ENCODE data around the gene UBA52.

DNA sequence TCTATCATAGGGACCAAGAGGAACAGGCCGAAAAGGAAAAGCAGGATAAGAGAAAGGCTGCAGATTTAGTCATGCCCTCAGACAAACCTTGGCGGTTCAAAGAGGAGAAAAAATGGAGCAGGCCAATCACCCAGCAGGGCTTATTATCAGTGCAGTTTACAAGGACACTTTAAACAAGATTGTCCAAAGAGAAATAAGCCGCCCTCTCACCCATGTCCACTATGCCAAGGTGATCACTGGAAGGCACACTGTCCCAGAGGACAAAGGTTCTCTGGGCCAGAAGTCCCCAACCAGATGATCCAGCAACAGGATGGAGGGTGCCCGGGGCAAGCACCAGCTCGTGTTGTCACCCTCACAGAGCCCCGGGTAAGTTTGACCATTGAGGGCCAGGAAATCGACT lies 8.7 kb downstream of the UBA52 start:
- TF ChIP-seq, protein P1, sequence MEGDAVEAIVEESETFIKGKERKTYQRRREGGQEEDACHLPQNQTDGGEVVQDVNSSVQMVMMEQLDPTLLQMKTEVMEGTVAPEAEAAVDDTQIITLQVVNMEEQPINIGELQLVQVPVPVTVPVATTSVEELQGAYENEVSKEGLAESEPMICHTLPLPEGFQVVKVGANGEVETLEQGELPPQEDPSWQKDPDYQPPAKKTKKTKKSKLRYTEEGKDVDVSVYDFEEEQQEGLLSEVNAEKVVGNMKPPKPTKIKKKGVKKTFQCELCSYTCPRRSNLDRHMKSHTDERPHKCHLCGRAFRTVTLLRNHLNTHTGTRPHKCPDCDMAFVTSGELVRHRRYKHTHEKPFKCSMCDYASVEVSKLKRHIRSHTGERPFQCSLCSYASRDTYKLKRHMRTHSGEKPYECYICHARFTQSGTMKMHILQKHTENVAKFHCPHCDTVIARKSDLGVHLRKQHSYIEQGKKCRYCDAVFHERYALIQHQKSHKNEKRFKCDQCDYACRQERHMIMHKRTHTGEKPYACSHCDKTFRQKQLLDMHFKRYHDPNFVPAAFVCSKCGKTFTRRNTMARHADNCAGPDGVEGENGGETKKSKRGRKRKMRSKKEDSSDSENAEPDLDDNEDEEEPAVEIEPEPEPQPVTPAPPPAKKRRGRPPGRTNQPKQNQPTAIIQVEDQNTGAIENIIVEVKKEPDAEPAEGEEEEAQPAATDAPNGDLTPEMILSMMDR (IDR thresholded peaks at IDR 0.05; ENCODE audit: control extremely low read depth in 1 of 3, insufficient read depth in 1 of 3, low read depth in 1 of 3, low read length in 3 of 3): no peak
- TF ChIP-seq CBX5 (IDR thresholded peaks at IDR 0.05; ENCODE audit: low read depth, low read length) (no peak), GABPA (IDR thresholded peaks at IDR 0.05; ENCODE audit: borderline replicate concordance, insufficient read depth, low read length) (no peak), POLR2AphosphoS5 (IDR thresholded peaks at IDR 0.05; ENCODE audit: low read depth, low read length) (no peak), EZH2 (IDR thresholded peaks at IDR 0.05; ENCODE audit: low read depth, low read length, severe bottlenecking) (no peak), POLR2A (IDR thresholded peaks at IDR 0.05; ENCODE audit: control extremely low read depth in 1 of 2, low read depth in 2 of 2, low read length in 2 of 2) (no peak), JUN (IDR thresholded peaks at IDR 0.05; ENCODE audit: low read depth, low read length) (no peak), PHF8 (conservative IDR thresholded peaks at IDR 0.05; ENCODE audit: low read depth, low read length) (no peak)
- TF ChIP-seq, protein P2, sequence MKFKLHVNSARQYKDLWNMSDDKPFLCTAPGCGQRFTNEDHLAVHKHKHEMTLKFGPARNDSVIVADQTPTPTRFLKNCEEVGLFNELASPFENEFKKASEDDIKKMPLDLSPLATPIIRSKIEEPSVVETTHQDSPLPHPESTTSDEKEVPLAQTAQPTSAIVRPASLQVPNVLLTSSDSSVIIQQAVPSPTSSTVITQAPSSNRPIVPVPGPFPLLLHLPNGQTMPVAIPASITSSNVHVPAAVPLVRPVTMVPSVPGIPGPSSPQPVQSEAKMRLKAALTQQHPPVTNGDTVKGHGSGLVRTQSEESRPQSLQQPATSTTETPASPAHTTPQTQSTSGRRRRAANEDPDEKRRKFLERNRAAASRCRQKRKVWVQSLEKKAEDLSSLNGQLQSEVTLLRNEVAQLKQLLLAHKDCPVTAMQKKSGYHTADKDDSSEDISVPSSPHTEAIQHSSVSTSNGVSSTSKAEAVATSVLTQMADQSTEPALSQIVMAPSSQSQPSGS (IDR thresholded peaks at IDR 0.05; ENCODE audit: low read length): no peak
